OCI-LY3 (cell line): ENCODE results near the gene TMEM242.
"Not testable (repeated sequence)": the region's sequence is repeated elsewhere in the genome, so short reads cannot be mapped to it uniquely, and the experiment has no call there.

ENCODE experiments used
- H2AFZ ChIP-seq: fragments of 200-600, 300-600 bp; shearing (Covaris generic); 2 replicates; pipeline ENCODE4 v1.6.0; 2014; ENCODE audit warnings: antibody characterized with exemption, low read depth, low read length
- H3K27ac ChIP-seq: fragments of 200-600, 300-600 bp; sonication (generic); 2 replicates; pipeline ENCODE4 v1.5.1; 2014; ENCODE audit warnings: mild to moderate bottlenecking, low read length, moderate library complexity, mixed read lengths
- H3K27me3 ChIP-seq: fragments of 200-600, 300-600 bp; sonication (generic); 2 replicates; pipeline ENCODE4 v1.6.1; 2014; ENCODE audit warnings: low read depth, low read length, mixed read lengths
- H3K36me3 ChIP-seq: fragments of 200-600, 300-600 bp; sonication (generic); replicated peaks from 2 replicates; pipeline ENCODE3; 2014; ENCODE audit warnings: low read depth, low read length, mixed read lengths
- H3K4me1 ChIP-seq: fragments of 300-600, 200-600 bp; sonication (generic); 2 replicates; pipeline ENCODE4 v1.6.1; 2014; ENCODE audit warnings: low read length, mixed read lengths
- H3K4me2 ChIP-seq: fragments of 200-600, 300-600 bp; sonication (generic); 2 replicates; pipeline ENCODE4 v1.6.1; 2014; ENCODE audit warnings: low read length, mixed read lengths
- H3K4me3 ChIP-seq: fragments of 300-600, 200-600 bp; sonication (generic); 2 replicates; pipeline ENCODE4 v1.5.1; 2014; ENCODE audit warnings: antibody characterized with exemption, mild to moderate bottlenecking, low read length, moderate library complexity
- H3K79me2 ChIP-seq: fragments of 300-600, 200-600 bp; shearing (Covaris generic); 2 replicates; pipeline ENCODE4 v1.6.1; 2014; ENCODE audit warnings: mild to moderate bottlenecking, low read length, mixed read lengths
- H3K9ac ChIP-seq: fragments of 300-600, 200-600 bp; shearing (Covaris generic); 2 replicates; pipeline ENCODE4 v1.6.0; 2014; ENCODE audit warnings: mild to moderate bottlenecking, low read length, moderate library complexity
- H3K9me3 ChIP-seq: fragments of 200-600, 300-600 bp; shearing (Covaris generic); 2 replicates; pipeline ENCODE4 v1.6.1; 2014; ENCODE audit warnings: low read length, mixed read lengths; ENCODE audit not compliant: insufficient read depth
- H4K20me1 ChIP-seq: fragments of 200-600, 300-600 bp; sonication (generic); 2 replicates; pipeline ENCODE4 v1.6.1; 2016; ENCODE audit warnings: low read length, mixed read lengths; ENCODE audit not compliant: insufficient read depth
- CTCF ChIP-seq: fragments of 200-600, 300-600 bp; sonication (generic); IDR thresholded peaks from 2 replicates; pipeline ENCODE4 v1.5.1; 2014; ENCODE audit warnings: antibody characterized with exemption, low read length, low read depth
- EZH2phosphoT487 ChIP-seq: fragments of 200-600 bp; shearing (Covaris generic); IDR thresholded peaks from 2 replicates; pipeline ENCODE4 v1.6.1; 2018; ENCODE audit warnings: antibody characterized with exemption, mixed run types, low read depth

Gene TMEM242

GRCh38 chr6:157346373-157346772 is 23.1 kb upstream of the TMEM242 start:
- H2AFZ ChIP-seq, result no peak overlapping the region
- no peaks in the 10 kb centered on the region for H4K20me1 ChIP-seq
- no peak overlapping the region for H3K27ac ChIP-seq
- H3K9me3 ChIP-seq, result no peaks in the 10 kb centered on the region
- no peak overlapping the region for H3K4me3 ChIP-seq
- no peak overlapping the region for H3K9ac ChIP-seq
- no peak overlapping the region for H3K4me2 ChIP-seq
- H3K79me2 ChIP-seq, result no peaks in the 10 kb centered on the region
- H3K27me3 ChIP-seq, result peaks cover 11% of the 10 kb centered on the region; the same call in 1 of the 2 replicates
- H3K36me3 ChIP-seq, result no peaks in the 10 kb centered on the region
- H3K4me1 ChIP-seq, result no peaks in the 10 kb centered on the region
- TF ChIP-seq CTCF, result no peak

- Histone ChIP-seq H2AFZ (no peak overlapping the region), H3K27me3 (peaks cover 11% of the 10 kb centered on the region; the same call in 1 of the 2 replicates), H3K4me2 (no peak overlapping the region), H3K4me1 (no peaks in the 10 kb centered on the region), H3K4me3 (no peak overlapping the region), H3K9me3 (no peaks in the 10 kb centered on the region), H3K27ac (no peak overlapping the region), H3K79me2 (no peaks in the 10 kb centered on the region), H3K36me3 (no peaks in the 10 kb centered on the region), H4K20me1 (no peaks in the 10 kb centered on the region), H3K9ac (no peak overlapping the region)
- no peak for TF ChIP-seq EZH2phosphoT487
- no peak for TF ChIP-seq CTCF
Measured at GRCh38 chr6:157343732-157344131, 20.4 kb upstream of the TMEM242 start.

GRCh38 chr6:157339432-157339831 is 16.1 kb upstream of the TMEM242 start:
- Histone ChIP-seq H3K9me3 (no peaks in the 10 kb centered on the region), H3K36me3 (no peaks in the 10 kb centered on the region), H2AFZ (no peak overlapping the region), H3K27ac (no peak overlapping the region), H3K79me2 (no peaks in the 10 kb centered on the region), H3K9ac (no peak overlapping the region), H3K4me2 (no peak overlapping the region), H3K4me3 (no peak overlapping the region), H3K4me1 (no peaks in the 10 kb centered on the region), H4K20me1 (no peaks in the 10 kb centered on the region), H3K27me3 (0 out of 2 replicates have a peak, but pooled peaks cover 4% of the 10 kb centered on the region)
- TF ChIP-seq EZH2phosphoT487 (no peak), CTCF (peak; percentile 45)

GRCh38 chr6:157337751-157338150 is 14.4 kb upstream of the TMEM242 start:
- 0 out of 2 replicates have a peak, but pooled peaks cover 16% of the 10 kb centered on the region for H3K27me3 ChIP-seq
- no peaks in the 10 kb centered on the region for H3K36me3 ChIP-seq
- H3K4me2 ChIP-seq, result no peak overlapping the region
- no peaks in the 10 kb centered on the region for H3K9me3 ChIP-seq
- no peak overlapping the region for H3K9ac ChIP-seq
- H3K4me1 ChIP-seq, result no peaks in the 10 kb centered on the region
- no peaks in the 10 kb centered on the region for H3K79me2 ChIP-seq
- TF ChIP-seq CTCF (no peak), EZH2phosphoT487 (no peak)
- no peak overlapping the region for H2AFZ ChIP-seq
- no peak overlapping the region for H3K4me3 ChIP-seq
- no peaks in the 10 kb centered on the region for H4K20me1 ChIP-seq
- H3K27ac ChIP-seq, result no peak overlapping the region

GRCh38 chr6:157337276-157337675 is 14.0 kb upstream of the TMEM242 start:
- H3K27ac ChIP-seq, H3K36me3 ChIP-seq, H3K9ac ChIP-seq, H3K4me1 ChIP-seq, H4K20me1 ChIP-seq, H3K4me3 ChIP-seq, H3K9me3 ChIP-seq, H3K4me2 ChIP-seq, H2AFZ ChIP-seq, H3K79me2 ChIP-seq: not testable (repeated sequence)
- H3K27me3 ChIP-seq, result peaks cover 19% of the 10 kb centered on the region; the same call in 1 of the 2 replicates
